Astrocyte (in vitro differentiated cells and primary cell): ENCODE measurements around the gene TENM4.

ENCODE experiments used
- CTCF ChIP-seq: IDR thresholded peaks from 2 replicates; pipeline ENCODE4 v1.5.1; 2011; ENCODE audit warnings: low read depth, mild to moderate bottlenecking, inconsistent platforms, low read length, moderate library complexity; ENCODE audit not compliant: insufficient read depth
- EZH2 ChIP-seq: IDR thresholded peaks from 2 replicates; pipeline ENCODE4 v1.6.1; 2012; ENCODE audit warnings: mild to moderate bottlenecking, low read length, inconsistent platforms; ENCODE audit not compliant: insufficient read depth

GRCh38 chr11:78783301-78783700 is 657.5 kb downstream of the TENM4 start:
- TF ChIP-seq CTCF (no peak), EZH2 (no peak)
